Measurements from ENCODE around the gene SH3PXD2A. TPM values are rescaled to one million over a fixed set of nuclear protein-coding genes. Genes with fewer than 3 reads are reported as not detected.

The SH3PXD2A gene
- total RNA-seq, 4 donors from 2014 or later, result 26.5 to 56.9 (median 33.3) TPM

DNA sequence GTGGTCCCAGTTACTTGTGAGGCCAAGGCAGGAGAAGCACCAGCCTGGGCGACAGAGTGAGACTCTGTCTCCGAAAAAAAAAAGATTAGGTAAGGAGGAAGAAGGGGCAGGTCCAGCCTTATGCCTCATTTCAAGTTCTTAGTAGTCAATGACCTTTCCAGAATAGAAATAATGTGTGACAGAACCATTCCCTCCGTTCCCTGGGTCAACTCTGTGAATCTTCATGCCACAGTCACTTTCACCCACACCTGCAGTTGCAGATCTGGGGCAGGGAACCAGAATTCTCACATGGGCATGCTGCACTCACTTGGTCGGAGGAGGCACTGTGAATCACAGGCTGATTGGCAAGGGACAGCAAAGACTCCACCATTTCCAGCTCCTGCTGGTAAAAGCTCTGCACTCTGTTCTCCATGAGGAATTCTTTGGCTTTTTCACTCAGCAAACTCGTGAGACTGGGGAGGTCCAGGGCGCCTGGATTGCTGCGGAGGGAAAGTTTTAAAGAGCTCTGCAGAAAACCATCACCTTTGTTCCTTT lies 41.9 kb upstream of the SH3PXD2A start:
- DNase-seq, result no peak
- intact Hi-C loops (cut with DNase I; ENCODE audit: low total_unique reads) (no loop called here), in situ Hi-C loops (cut with MboI; ENCODE audit: low pct_ligation_motif_present in 1 of 4, low pct_unique_long_range_greater_than_20kb in 1 of 4, low sequenced_read_pairs in 3 of 4) (loop anchor here in 3 of 4 donors (10.0 to 25.0 kb wide), 4 partner anchors 87 to 315 kb away; partner anchors contain the start of genes COL17A1 (in 1 of the 3) and SFR1 (in 1 of the 3))
- Histone ChIP-seq H3K36me3 (peaks cover 0 to 31% (median 10%) of the 10 kb centered on the region in 4 donors), H3K9me3 (no peaks in the 10 kb centered on the region), H3K27ac (peak overlapping the region in 1 of 4 donors; percentile 87), H3K27me3 (no peaks in the 10 kb centered on the region), H3K4me3 (no peak overlapping the region), H3K4me1 (peaks cover 14 to 37% (median 27%) of the 10 kb centered on the region in 4 donors)
- TF ChIP-seq POLR2A (IDR thresholded peaks at IDR 0.05) (no peak), POLR2AphosphoS5 (IDR thresholded peaks at IDR 0.05) (no peak), CTCF (IDR thresholded peaks at IDR 0.05) (no peak)
- WGBS, 2 donors (ENCODE audit: low coverage in 1 of 2), result 81 to 85% methylated on average over 5 to 7 of the region's 7 CpGs

DNA sequence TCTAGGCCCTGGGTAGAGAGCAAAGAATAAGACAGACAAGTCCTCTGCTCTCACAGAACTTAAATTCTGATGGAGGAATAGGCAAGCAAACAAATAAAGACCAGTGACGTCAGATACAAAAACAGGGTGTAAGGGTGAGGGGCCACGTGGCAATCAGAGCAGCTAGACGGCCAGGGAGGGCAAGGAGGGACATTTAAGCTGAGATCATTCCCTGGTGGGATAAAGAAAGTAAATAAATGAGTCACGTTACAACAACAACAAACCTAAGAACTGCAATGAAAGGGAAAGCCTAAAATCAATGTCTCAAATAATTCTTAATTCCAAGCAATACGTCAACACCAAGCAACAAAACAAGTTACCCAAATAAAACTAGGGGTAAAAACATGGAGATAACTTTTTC lies 40.8 kb upstream of the SH3PXD2A start:
- WGBS, 2 donors (ENCODE audit: low coverage in 1 of 2), result 61 to 75% methylated on average over 5 of the region's 5 CpGs
- Histone ChIP-seq H3K4me3 (no peak overlapping the region), H3K27me3 (no peaks in the 10 kb centered on the region), H3K4me1 (peaks cover 14 to 37% (median 27%) of the 10 kb centered on the region in 4 donors), H3K36me3 (peaks cover 0 to 31% (median 13%) of the 10 kb centered on the region in 4 donors), H3K9me3 (no peaks in the 10 kb centered on the region), H3K27ac (peak overlapping the region; percentile 79 to 87 (median 82))
- intact Hi-C loops (cut with DNase I; ENCODE audit: low total_unique reads) (no loop called here), in situ Hi-C loops (cut with MboI; ENCODE audit: low pct_ligation_motif_present in 1 of 4, low pct_unique_long_range_greater_than_20kb in 1 of 4, low sequenced_read_pairs in 3 of 4) (loop anchor here in 3 of 4 donors (10.0 to 25.0 kb wide), 4 partner anchors 89 to 316 kb away; partner anchors contain the start of genes COL17A1 (in 1 of the 3) and SFR1 (in 1 of the 3))
- TF ChIP-seq EP300 (IDR thresholded peaks at IDR 0.05; ENCODE audit: low read depth) (no peak), POLR2A (IDR thresholded peaks at IDR 0.05) (no peak), POLR2AphosphoS5 (IDR thresholded peaks at IDR 0.05) (no peak), CTCF (IDR thresholded peaks at IDR 0.05) (no peak)
- DNase-seq, result no peak

- WGBS, 2 donors (ENCODE audit: low coverage in 1 of 2), result 74 to 79% methylated on average over 4 to 9 of the region's 9 CpGs
- in situ Hi-C loops (cut with MboI; ENCODE audit: low pct_ligation_motif_present in 1 of 4, low pct_unique_long_range_greater_than_20kb in 1 of 4, low sequenced_read_pairs in 3 of 4), result loop anchor here in 3 of 4 donors (10.0 to 25.0 kb wide), 4 partner anchors 89 to 317 kb away; partner anchors contain the start of genes COL17A1 (in 1 of the 3) and SFR1 (in 1 of the 3)
- no peak for DNase-seq
- Histone ChIP-seq H3K27me3 (no peaks in the 10 kb centered on the region), H3K4me3 (no peak overlapping the region), H3K27ac (peak overlapping the region; percentile 79 to 87 (median 82)), H3K9me3 (no peaks in the 10 kb centered on the region), H3K4me1 (peaks cover 14 to 37% (median 29%) of the 10 kb centered on the region in 4 donors), H3K36me3 (peaks cover 0 to 31% (median 13%) of the 10 kb centered on the region in 4 donors)
- intact Hi-C loops (cut with DNase I; ENCODE audit: low total_unique reads), result no loop called here
- TF ChIP-seq POLR2A (IDR thresholded peaks at IDR 0.05) (no peak), POLR2AphosphoS5 (IDR thresholded peaks at IDR 0.05) (no peak), EP300 (IDR thresholded peaks at IDR 0.05; ENCODE audit: low read depth) (no peak), CTCF (IDR thresholded peaks at IDR 0.05) (no peak)
Measured at GRCh38 chr10:103895411-103896186, 40.2 kb upstream of the SH3PXD2A start.

DNA sequence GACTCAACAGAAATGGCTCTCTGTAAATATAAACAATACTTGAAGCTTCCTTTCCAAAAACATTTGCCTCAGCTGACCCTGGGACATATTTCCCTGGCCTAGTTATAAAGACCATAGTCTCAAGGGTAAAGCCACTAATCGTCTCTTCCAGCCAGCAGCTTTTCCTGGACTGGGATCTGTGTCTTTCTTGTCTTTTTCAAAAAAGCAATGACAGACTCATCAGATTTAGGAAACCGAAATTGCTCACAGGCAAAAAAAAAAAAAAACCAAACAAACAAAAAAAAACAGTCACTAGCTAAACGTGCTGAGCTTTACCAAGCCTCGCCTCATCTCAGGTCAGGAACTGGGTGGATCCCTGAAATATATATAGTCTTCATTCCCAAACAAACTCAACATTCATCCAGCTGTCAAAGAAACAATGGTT lies 39.1 kb upstream of the SH3PXD2A start:
- Histone ChIP-seq H3K9me3 (no peaks in the 10 kb centered on the region), H3K4me3 (no peak overlapping the region), H3K27me3 (no peaks in the 10 kb centered on the region), H3K27ac (peak overlapping the region; percentile 79 to 87 (median 82)), H3K4me1 (peaks cover 14 to 43% (median 31%) of the 10 kb centered on the region in 4 donors), H3K36me3 (peaks cover 0 to 25% (median 12%) of the 10 kb centered on the region in 4 donors)
- no peak for DNase-seq
- intact Hi-C loops (cut with DNase I; ENCODE audit: low total_unique reads), result no loop called here
- WGBS, 2 donors (ENCODE audit: low coverage in 1 of 2), result 29 to 32% methylated on average over 4 of the region's 4 CpGs
- TF ChIP-seq CTCF (IDR thresholded peaks at IDR 0.05) (no peak), POLR2AphosphoS5 (IDR thresholded peaks at IDR 0.05) (no peak), EP300 (IDR thresholded peaks at IDR 0.05; ENCODE audit: low read depth) (no peak), POLR2A (IDR thresholded peaks at IDR 0.05) (no peak)
- in situ Hi-C loops (cut with MboI; ENCODE audit: low pct_ligation_motif_present in 1 of 4, low pct_unique_long_range_greater_than_20kb in 1 of 4, low sequenced_read_pairs in 3 of 4), result loop anchor here in 3 of 4 donors (10.0 to 25.0 kb wide), 4 partner anchors 90 to 318 kb away; partner anchors contain the start of genes COL17A1 (in 1 of the 3) and SFR1 (in 1 of the 3)
